H9 (cell line): ENCODE data around the gene EVC. TPM values are rescaled to one million over a fixed set of nuclear protein-coding genes. Genes with fewer than 3 reads are reported as not detected.

Experiments
- DNase-seq: peaks from one replicate; pipeline ENCODE4 v3.0.0-alpha.2; 2017
- H2AFZ ChIP-seq: one replicate; pipeline ENCODE4 v1.6.1; 2013; ENCODE audit warnings: mild to moderate bottlenecking, low read length, control low read depth, moderate library complexity
- H2AK5ac ChIP-seq: 2 replicates; pipeline ENCODE4 v1.6.1; 2013; ENCODE audit warnings: low read length, control low read depth, mixed read lengths; ENCODE audit not compliant: insufficient read length
- H2BK120ac ChIP-seq: one replicate; pipeline ENCODE4 v1.6.1; 2013; ENCODE audit warnings: low read depth, mild to moderate bottlenecking, low read length, control low read depth, inconsistent platforms; ENCODE audit not compliant: poor library complexity, severe bottlenecking
- H2BK12ac ChIP-seq: 2 replicates; pipeline ENCODE4 v1.6.1; 2013; ENCODE audit warnings: low read length, control low read depth, mixed read lengths, low read depth; ENCODE audit not compliant: insufficient read length
- H2BK15ac ChIP-seq: 2 replicates; pipeline ENCODE4 v1.6.1; 2013; ENCODE audit warnings: low read depth, low read length, control low read depth
- H2BK20ac ChIP-seq: one replicate; pipeline ENCODE4 v1.6.1; 2013; ENCODE audit warnings: low read depth, mild to moderate bottlenecking, low read length, control low read depth, inconsistent platforms; ENCODE audit not compliant: poor library complexity, severe bottlenecking
- H2BK5ac ChIP-seq: 2 replicates; pipeline ENCODE4 v1.6.1; 2013; ENCODE audit warnings: low read length, control low read depth, mixed read lengths; ENCODE audit not compliant: insufficient read length
- H3K14ac ChIP-seq: 2 replicates; pipeline ENCODE4 v1.6.1; 2013; ENCODE audit warnings: low read length, control low read depth; ENCODE audit not compliant: insufficient read depth
- H3K18ac ChIP-seq: 2 replicates; pipeline ENCODE4 v1.6.1; 2013; ENCODE audit warnings: low read depth, mild to moderate bottlenecking, mixed read lengths, low read length, control low read depth; ENCODE audit not compliant: insufficient read length
- H3K23ac ChIP-seq: 2 replicates; pipeline ENCODE4 v1.6.1; 2013; ENCODE audit warnings: low read length, control low read depth, mixed read lengths, low read depth; ENCODE audit not compliant: insufficient read length
- H3K23me2 ChIP-seq: 2 replicates; pipeline ENCODE4 v1.6.1; 2013; ENCODE audit warnings: low read depth, mild to moderate bottlenecking, mixed read lengths, low read length, control low read depth; ENCODE audit not compliant: insufficient read length, poor library complexity, severe bottlenecking
- H3K27ac ChIP-seq: 2 replicates; pipeline ENCODE4 v1.5.1; 2013; ENCODE audit warnings: low read length, control low read depth, mixed read lengths, low read depth; ENCODE audit not compliant: insufficient read length
- H3K27me3 ChIP-seq: 2 replicates; pipeline ENCODE4 v1.6.1; 2013; ENCODE audit warnings: low read length, control low read depth, inconsistent platforms; ENCODE audit not compliant: insufficient read depth
- H3K4ac ChIP-seq: 2 replicates; pipeline ENCODE4 v1.6.1; 2013; ENCODE audit warnings: low read depth, mild to moderate bottlenecking, control low read depth, inconsistent platforms, low read length, moderate library complexity
- H3K4me1 ChIP-seq: 2 replicates; pipeline ENCODE4 v1.6.1; 2013; ENCODE audit warnings: low read length, control low read depth, inconsistent platforms; ENCODE audit not compliant: insufficient read depth
- H3K4me2 ChIP-seq: 2 replicates; pipeline ENCODE4 v1.6.1; 2013; ENCODE audit warnings: low read length, control low read depth, mixed read lengths; ENCODE audit not compliant: insufficient read length, insufficient read depth
- H3K56ac ChIP-seq: 2 replicates; pipeline ENCODE4 v1.6.1; 2013; ENCODE audit warnings: low read depth, mild to moderate bottlenecking, mixed read lengths, low read length, control low read depth; ENCODE audit not compliant: insufficient read length
- H3K79me1 ChIP-seq: 2 replicates; pipeline ENCODE4 v1.6.1; 2013; ENCODE audit warnings: low read depth, mild to moderate bottlenecking, moderate library complexity, low read length, control low read depth, inconsistent platforms; ENCODE audit not compliant: insufficient read depth, poor library complexity, severe bottlenecking
- H3K79me2 ChIP-seq: 2 replicates; pipeline ENCODE4 v1.6.1; 2013; ENCODE audit warnings: low read length, control low read depth, inconsistent platforms; ENCODE audit not compliant: insufficient read depth
- H3K9ac ChIP-seq: 2 replicates; pipeline ENCODE4 v1.6.1; 2013; ENCODE audit warnings: low read length, control low read depth, mixed read lengths; ENCODE audit not compliant: insufficient read length; ENCODE audit errors: extremely low read depth
- H3K9me3 ChIP-seq: one replicate; pipeline ENCODE4 v1.6.1; 2013; ENCODE audit warnings: low read depth, low read length, inconsistent platforms; ENCODE audit not compliant: control insufficient read depth
- H3T11ph ChIP-seq: one replicate; pipeline ENCODE4 v1.6.1; 2013; ENCODE audit warnings: mild to moderate bottlenecking, low read length, control low read depth, inconsistent platforms
- H4K20me1 ChIP-seq: one replicate; pipeline ENCODE4 v1.6.1; 2013; ENCODE audit not compliant: control insufficient read depth, insufficient read length, insufficient read depth
- H4K5ac ChIP-seq: 2 replicates; pipeline ENCODE4 v1.6.1; 2013; ENCODE audit warnings: low read depth, mild to moderate bottlenecking, mixed read lengths, low read length, control low read depth; ENCODE audit not compliant: insufficient read length
- H4K8ac ChIP-seq: replicated peaks from 2 replicates; pipeline ENCODE4 v1.6.1; 2013; ENCODE audit warnings: low read length, control low read depth, mixed read lengths, low read depth; ENCODE audit not compliant: insufficient read length
- H4K91ac ChIP-seq: 2 replicates; pipeline ENCODE4 v1.6.1; 2013; ENCODE audit warnings: low read depth, mild to moderate bottlenecking, moderate library complexity, mixed read lengths, low read length, control low read depth; ENCODE audit not compliant: insufficient read length
- H3K27ac Mint-ChIP-seq, 3 experiments: 2 replicates in 2 of 3; 3 replicates in 1 of 3; pipeline ENCODE4 v1.8.0; 2020 to 2021; ENCODE audit warnings: mixed read lengths in 3 of 3, mild to moderate bottlenecking in 1 of 3, moderate library complexity in 1 of 3
- H3K27me3 Mint-ChIP-seq: 2 replicates; pipeline ENCODE4 v1.8.0; 2021; ENCODE audit warnings: low read depth, mild to moderate bottlenecking, moderate library complexity, mixed read lengths
- H3K36me3 Mint-ChIP-seq, 3 experiments: 2 replicates in 2 of 3; 3 replicates in 1 of 3; pipeline ENCODE4 v1.8.0; 2020 to 2021; ENCODE audit warnings: low read depth in 3 of 3, mixed read lengths in 3 of 3; ENCODE audit not compliant: insufficient read depth in 1 of 3
- H3K4me1 Mint-ChIP-seq, 2 experiments: 2 replicates each; pipeline ENCODE4 v1.8.0; 2020; ENCODE audit warnings: mixed read lengths in 2 of 2
- H3K4me3 Mint-ChIP-seq, 2 experiments: 2 replicates in 1 of 2; 3 replicates in 1 of 2; pipeline ENCODE4 v1.8.0; 2020 to 2021; ENCODE audit warnings: mild to moderate bottlenecking in 2 of 2, mixed read lengths in 2 of 2, moderate library complexity in 1 of 2
- H3K9me3 Mint-ChIP-seq, 2 experiments: 2 replicates in 1 of 2; 3 replicates in 1 of 2; pipeline ENCODE4 v1.8.0; 2020; ENCODE audit warnings: mild to moderate bottlenecking in 2 of 2, mixed read lengths in 2 of 2, moderate library complexity in 1 of 2
- CTCF ChIP-seq: fragments of 200-600 bp; sonication (generic); conservative IDR thresholded peaks from 3 replicates; pipeline ENCODE4 v1.8.0; 2021; ENCODE audit warnings: antibody characterized with exemption, mild to moderate bottlenecking
- WGBS: extraction: QIAGEN DNeasy Blood & Tissue Kit; methylation state at CpG from one replicate; pipeline ENCODE4 v1.1.7; 2013; ENCODE audit warnings: missing lambda C conversion rate, low lambda C conversion rate, mixed read lengths; ENCODE audit not compliant: insufficient read length; ENCODE audit errors: extremely low coverage; 5-methylcytosine and 5-hydroxymethylcytosine counted together
- total RNA-seq: library from RNA; stranded (reverse); gene quantifications from 2 replicates; pipeline ENCODE4 v1.2.1, GENCODE V29; 2021

EVC gene
- total RNA-seq, 1 experiment from 2014 or later, result 10.1 TPM

- Mint-ChIP-seq H3K36me3 (peaks cover 57 to 72% (median 62%) of the 10 kb centered on the region in 3 experiments; a peak in 6 of 7 replicates), H3K27me3 (peaks cover 1% of the 10 kb centered on the region; the same call in 1 of the 2 replicates)
Observed at GRCh38 chr4:5825321-5826041, 114.5 kb downstream of the EVC start.

More at GRCh38 chr4:5825321-5826041, 114.5 kb downstream of the EVC start:
- H4K91ac ChIP-seq, result no peak overlapping the region
- H2AFZ ChIP-seq, result no peak overlapping the region
- H3K9me3 ChIP-seq, result no peaks in the 10 kb centered on the region
- peaks cover 0 to 2% of the 10 kb centered on the region in 2 experiments; a peak in 1 of 4 replicates for H3K4me1 Mint-ChIP-seq
- no peak overlapping the region for H4K5ac ChIP-seq
- no peaks in the 10 kb centered on the region; a peak in 1 of 5 replicates for H3K9me3 Mint-ChIP-seq
- no peaks in the 10 kb centered on the region for H3K4me1 ChIP-seq
- DNase-seq, result no peak
- H2BK15ac ChIP-seq, result no peak overlapping the region
- H3K23ac ChIP-seq, result no peak overlapping the region
- no peak overlapping the region for H2BK12ac ChIP-seq
- peaks cover 2% of the 10 kb centered on the region for H4K20me1 ChIP-seq
- H2BK5ac ChIP-seq, result no peak overlapping the region
- no peaks in the 10 kb centered on the region for H3K23me2 ChIP-seq
- H3K4me2 ChIP-seq, result no peak overlapping the region
- no CpG with 5 or more reads among the region's 19 CpGs for WGBS
- H3K79me1 ChIP-seq, result no peaks in the 10 kb centered on the region
- no peak overlapping the region for H4K8ac ChIP-seq
- H3K27me3 ChIP-seq, result no peaks in the 10 kb centered on the region
- H3K14ac ChIP-seq, result no peak overlapping the region
- H3K27ac Mint-ChIP-seq, result no peak overlapping the region
- H3K4me3 Mint-ChIP-seq, result no peak overlapping the region
- no peak overlapping the region for H3K9ac ChIP-seq
- no peak for TF ChIP-seq CTCF
- H3T11ph ChIP-seq, result no peak overlapping the region
- H3K79me2 ChIP-seq, result no peaks in the 10 kb centered on the region
- H3K27ac ChIP-seq, result no peak overlapping the region
- no peak overlapping the region for H2AK5ac ChIP-seq
- no peak overlapping the region for H3K18ac ChIP-seq
- H3K56ac ChIP-seq, result no peak overlapping the region
- no peak overlapping the region for H2BK120ac ChIP-seq
- no peak overlapping the region for H2BK20ac ChIP-seq
- H3K4ac ChIP-seq, result no peak overlapping the region
